GM10248 (cell line): Measurements from ENCODE around the gene PDCD2L.

ENCODE experiments used
- CTCF ChIA-PET: fragments of 300-600 bp; sonication (Branson Sonifier 250); formaldehyde crosslinking; extraction: SDS; loops from one replicate; lab custom pipeline; 2021; ENCODE audit warnings: antibody characterized with exemption; lab: Yijun Ruan, JAX
- POLR2A ChIA-PET: fragments of 350-650 bp; sonication (Branson Sonifier 250); formaldehyde crosslinking; extraction: SDS; loops from one replicate; lab custom pipeline; 2020; ENCODE audit warnings: antibody characterized with exemption; lab: Yijun Ruan, JAX
- DNase-seq: peaks from one replicate; pipeline ENCODE4 v3.0.0; 2012; ENCODE audit errors: extremely low spot score
- CTCF ChIP-seq: IDR thresholded peaks from 2 replicates; pipeline ENCODE4 v1.5.1; 2012; ENCODE audit warnings: mild to moderate bottlenecking, low read depth; ENCODE audit errors: extremely low read depth, missing control alignments, control extremely low read depth

PDCD2L gene

GRCh38 chr19:34428549-34429285, 24.5 kb downstream of the PDCD2L start:
- peak; percentile 68 for DNase-seq
- TF ChIP-seq CTCF: no peak
- POLR2A ChIA-PET: no interaction called here
- CTCF ChIA-PET: interaction anchor here (1.2 kb wide), 1 partner anchor 17 kb away, joined by 3 read pairs; no protein-coding TSS in a partner anchor

GRCh38 chr19:34429553-34429952, 25.4 kb downstream of the PDCD2L start:
- CTCF ChIA-PET: interaction anchor here (1.2 to 1.4 kb wide), 3 partner anchors 9 to 70 kb away, joined by 3 to 9 read pairs (median 3); no protein-coding TSS in a partner anchor
- POLR2A ChIA-PET: no interaction called here
- TF ChIP-seq CTCF: no peak
- DNase-seq: no peak

GRCh38 chr19:34430738-34431625, 26.8 kb downstream of the PDCD2L start:
- ChIA-PET CTCF (interaction anchor here (0.7 to 2.5 kb wide), 19 partner anchors 9 to 205 kb away, joined by 3 to 10 read pairs (median 3); partner anchors contain the start of gene PDCD2L), POLR2A (interaction anchor here (0.7 kb wide), 1 partner anchor 66 kb away, joined by 3 read pairs; no protein-coding TSS in a partner anchor)
- peak; percentile 78 for DNase-seq
- peak; percentile 69 for TF ChIP-seq CTCF

GRCh38 chr19:34431681-34432402, 27.6 kb downstream of the PDCD2L start:
- ChIA-PET POLR2A (no interaction called here), CTCF (interaction anchor here (0.7 to 2.5 kb wide), 6 partner anchors 8 to 34 kb away, joined by 3 to 10 read pairs (median 3); no protein-coding TSS in a partner anchor)
- DNase-seq: no peak
- TF ChIP-seq CTCF: no peak

GRCh38 chr19:34432797-34433196, 28.6 kb downstream of the PDCD2L start:
- POLR2A ChIA-PET: no interaction called here
- CTCF ChIA-PET: no interaction called here
- no peak for TF ChIP-seq CTCF

GRCh38 chr19:34436716-34437115, 32.5 kb downstream of the PDCD2L start:
- no peak for DNase-seq
- ChIA-PET CTCF (no interaction called here), POLR2A (no interaction called here)
- no peak for TF ChIP-seq CTCF

More at GRCh38 chr19:34432797-34433196, 28.6 kb downstream of the PDCD2L start:
- no peak for DNase-seq
